ENCODE results near the gene ATP13A1. TPM values are rescaled to one million over a fixed set of nuclear protein-coding genes. Genes with fewer than 3 reads are reported as not detected.
"Not testable (repeated sequence)": the region's sequence is repeated elsewhere in the genome, so short reads cannot be mapped to it uniquely, and the experiment has no call there.

ATP13A1 gene
- total and polyA plus RNA-seq, 2 of the 8 experiments (the other 6 are each of a cell fraction or from before 2014, with no cell fraction given), result 33.0 to 64.2 TPM

DNA sequence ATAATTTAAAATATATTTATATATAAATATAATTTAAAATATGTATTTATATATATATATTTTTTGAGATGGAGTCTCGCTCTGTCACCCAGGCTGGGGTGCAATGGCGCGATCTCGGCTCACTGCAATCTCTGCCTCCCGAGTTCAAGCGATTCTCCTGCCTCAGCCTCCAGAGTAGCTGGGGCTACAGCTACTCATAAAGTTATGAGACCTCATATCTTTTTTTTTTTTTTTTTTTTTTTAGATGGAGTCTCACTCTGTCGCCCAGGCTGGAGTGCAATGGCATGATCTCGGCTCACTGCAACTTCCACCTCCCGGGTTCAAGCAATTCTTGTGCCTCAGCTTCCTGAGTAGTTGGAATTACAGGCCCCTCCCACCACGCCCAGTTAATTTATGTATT is 25.5 kb upstream of the ATP13A1 start:
- H3K27ac ChIP-seq (ENCODE audit: low read depth, low read length); H2BK5ac ChIP-seq (ENCODE audit: low read depth, low read length); H4K8ac ChIP-seq (ENCODE audit: extremely low read depth, insufficient read depth, low read length); H3K23me2 ChIP-seq (ENCODE audit: low read depth, low read length); H4K20me1 ChIP-seq (replicated peaks in 1 of 2; ENCODE audit: control insufficient read depth in 1 of 2, insufficient read depth in 2 of 2, low read length in 2 of 2); H2AK5ac ChIP-seq (ENCODE audit: low read depth, low read length); H2BK20ac ChIP-seq (ENCODE audit: low read length); H2BK120ac ChIP-seq (replicated peaks; ENCODE audit: low read depth, low read length); H3K14ac ChIP-seq (ENCODE audit: insufficient read length); H3K79me2 ChIP-seq (ENCODE audit: control insufficient read depth in 1 of 2, insufficient read depth in 2 of 2, low read length in 2 of 2); H3K56ac ChIP-seq (replicated peaks; ENCODE audit: insufficient read length, low read depth, low read length); H3K9me3 ChIP-seq (ENCODE audit: insufficient read depth in 2 of 2, low read depth in 1 of 2, low read length in 1 of 2); H3K4me1 ChIP-seq (replicated peaks in 1 of 4; ENCODE audit: control insufficient read depth in 3 of 4, insufficient read depth in 4 of 4, low read length in 3 of 4); H3K79me1 ChIP-seq (ENCODE audit: low read depth, low read length); H3K4me3 ChIP-seq (ENCODE audit: extremely low read depth in 1 of 4, insufficient read depth in 2 of 4, low read depth in 3 of 4, low read length in 4 of 4); H3K9ac ChIP-seq (replicated peaks in 1 of 4; ENCODE audit: extremely low read depth in 1 of 4, low read depth in 3 of 4, low read length in 3 of 4); H3K4ac ChIP-seq (replicated peaks; ENCODE audit: insufficient read length, low read depth, low read length); H3K4me2 ChIP-seq (ENCODE audit: insufficient read depth in 1 of 2, low read depth in 2 of 2, low read length in 2 of 2); H2BK15ac ChIP-seq (ENCODE audit: low read length); H3K36me3 ChIP-seq (ENCODE audit: control insufficient read depth in 2 of 4, insufficient read depth in 4 of 4, low read length in 3 of 4); H4K5ac ChIP-seq (ENCODE audit: insufficient read length, low read depth, low read length); H4K91ac ChIP-seq (replicated peaks; ENCODE audit: insufficient read length, low read length); CTCF ChIA-PET (ENCODE audit: partially characterized antibody); H2BK12ac ChIP-seq (ENCODE audit: low read depth, low read length); H3K18ac ChIP-seq (ENCODE audit: extremely low read depth, low read length); H3K23ac ChIP-seq (ENCODE audit: insufficient read length); H3K27me3 ChIP-seq (replicated peaks in 1 of 4; ENCODE audit: control insufficient read depth in 3 of 4, extremely low read depth in 1 of 4, insufficient read depth in 3 of 4, low read length in 3 of 4); H2AFZ ChIP-seq (ENCODE audit: low read length); DNase-seq (ENCODE audit: low read depth in 1 of 2, low spot score in 2 of 2); FAIRE-seq: not testable (repeated sequence)
- 94% methylated on average over 7 of the region's 10 CpGs; no CpG with 5 or more reads in 1 of the 2 experiments for WGBS, 2 experiments (ENCODE audit: extremely low coverage in 1 of 2, insufficient coverage in 1 of 2, insufficient read length in 1 of 2, insufficient replicate concordance in 2 of 2, low coverage in 1 of 2, low lambda C conversion rate in 2 of 2, missing lambda C conversion rate in 1 of 2)
- POLR2A ChIA-PET (ENCODE audit: partially characterized antibody), result interaction anchor here (1.7 kb wide), 1 partner anchor 17 kb away, joined by 4 read pairs; no protein-coding TSS in a partner anchor
